Measurements from ENCODE around the gene TMED4.

GRCh38 chr7:44541028-44541869, 40.8 kb downstream of the TMED4 start, which contains the start of gene NPC1L1:
- TF ChIP-seq CTCF (IDR thresholded peaks at IDR 0.05) = no peak
- TF ChIP-seq POLR2A (IDR thresholded peaks at IDR 0.05) = no peak

Measured in esophagus squamous epithelium (tissue), 4 donors.